GM12873 (cell line): Measurements from ENCODE around the gene MARCHF2.

Experiments used
- TF ChIP-seq, protein P1 (sequence below): IDR thresholded peaks from 2 replicates; pipeline ENCODE4 v1.5.1; 2012; ENCODE audit warnings: low read depth, mild to moderate bottlenecking, moderate library complexity, low read length, control low read depth; ENCODE audit not compliant: insufficient read depth; ENCODE audit errors: missing control alignments

Gene MARCHF2

GRCh38 chr19:8453616-8454015 lies 40.5 kb downstream of the MARCHF2 start:
- TF ChIP-seq, protein P1, sequence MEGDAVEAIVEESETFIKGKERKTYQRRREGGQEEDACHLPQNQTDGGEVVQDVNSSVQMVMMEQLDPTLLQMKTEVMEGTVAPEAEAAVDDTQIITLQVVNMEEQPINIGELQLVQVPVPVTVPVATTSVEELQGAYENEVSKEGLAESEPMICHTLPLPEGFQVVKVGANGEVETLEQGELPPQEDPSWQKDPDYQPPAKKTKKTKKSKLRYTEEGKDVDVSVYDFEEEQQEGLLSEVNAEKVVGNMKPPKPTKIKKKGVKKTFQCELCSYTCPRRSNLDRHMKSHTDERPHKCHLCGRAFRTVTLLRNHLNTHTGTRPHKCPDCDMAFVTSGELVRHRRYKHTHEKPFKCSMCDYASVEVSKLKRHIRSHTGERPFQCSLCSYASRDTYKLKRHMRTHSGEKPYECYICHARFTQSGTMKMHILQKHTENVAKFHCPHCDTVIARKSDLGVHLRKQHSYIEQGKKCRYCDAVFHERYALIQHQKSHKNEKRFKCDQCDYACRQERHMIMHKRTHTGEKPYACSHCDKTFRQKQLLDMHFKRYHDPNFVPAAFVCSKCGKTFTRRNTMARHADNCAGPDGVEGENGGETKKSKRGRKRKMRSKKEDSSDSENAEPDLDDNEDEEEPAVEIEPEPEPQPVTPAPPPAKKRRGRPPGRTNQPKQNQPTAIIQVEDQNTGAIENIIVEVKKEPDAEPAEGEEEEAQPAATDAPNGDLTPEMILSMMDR: no peak

GRCh38 chr19:8454218-8454617 lies 41.1 kb downstream of the MARCHF2 start:
- TF ChIP-seq, protein P1: no peak

GRCh38 chr19:8455018-8455417 lies 41.9 kb downstream of the MARCHF2 start:
- TF ChIP-seq, protein P1: no peak

DNA sequence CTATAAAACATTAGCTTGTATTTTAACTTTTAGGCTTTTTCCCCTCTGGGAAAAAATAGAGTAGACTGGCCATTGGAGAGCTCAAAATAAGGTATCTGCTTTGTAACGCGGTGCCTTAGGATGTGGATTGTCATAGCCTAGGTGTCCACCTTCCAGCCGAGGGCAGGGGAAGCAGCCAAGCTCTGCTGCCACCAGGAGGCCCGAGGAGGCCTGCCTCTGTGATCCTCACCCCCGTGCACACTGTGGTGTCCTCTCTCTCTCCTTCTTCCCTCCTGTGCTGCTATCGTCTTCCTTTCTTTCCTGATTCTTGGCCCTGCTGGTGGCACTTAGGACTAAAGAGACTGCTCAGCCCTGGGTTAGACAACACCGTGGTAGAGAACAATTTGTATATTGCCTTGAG lies 43.0 kb downstream of the MARCHF2 start:
- TF ChIP-seq, protein P1: peak; percentile 18

- TF ChIP-seq, protein P1: no peak
Measured at GRCh38 chr19:8457209-8457608, 44.1 kb downstream of the MARCHF2 start.

DNA sequence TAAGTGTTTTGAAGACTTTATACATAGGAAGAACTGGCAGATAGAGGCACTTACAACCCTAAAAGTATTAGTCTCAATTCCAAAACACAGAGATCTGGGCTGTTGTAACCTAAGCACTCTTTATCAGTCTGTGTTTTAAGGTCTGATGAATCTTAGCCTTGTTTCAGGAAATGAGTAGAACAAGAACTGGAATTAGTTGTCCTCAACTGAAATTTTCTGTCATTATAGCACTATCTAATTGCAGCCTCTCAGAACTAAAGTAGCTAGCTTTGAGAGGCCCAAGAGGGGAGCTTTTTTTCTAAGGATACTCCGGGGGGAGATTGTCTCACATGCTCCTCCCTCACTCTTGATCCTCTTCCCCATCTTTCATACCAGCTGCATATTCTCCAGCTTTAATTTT lies 44.7 kb downstream of the MARCHF2 start:
- TF ChIP-seq, protein P1: no peak

DNA sequence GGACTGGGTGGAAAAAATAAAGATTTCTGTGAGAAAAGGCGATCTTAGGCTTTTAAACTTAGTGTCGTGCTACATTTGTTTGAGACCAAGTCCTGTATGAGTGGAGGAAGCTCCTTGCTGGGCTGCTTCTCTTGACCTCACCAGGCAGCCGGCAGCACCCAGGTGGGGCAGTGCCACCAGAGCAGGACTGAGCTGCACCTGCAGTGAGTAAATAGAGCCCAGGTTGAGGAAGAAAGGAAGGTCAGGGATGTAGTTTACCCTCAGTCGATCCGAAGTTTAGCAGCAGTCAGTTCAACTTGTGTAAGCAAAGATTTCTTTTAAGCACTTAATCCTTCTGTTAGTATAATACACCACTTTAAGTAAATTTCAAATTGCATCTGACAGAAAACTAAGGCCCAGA lies 45.3 kb downstream of the MARCHF2 start:
- TF ChIP-seq, protein P1: no peak
